ENCODE data around the gene CSTPP1.
"Not testable (repeated sequence)": the region's sequence is repeated elsewhere in the genome, so short reads cannot be mapped to it uniquely, and the experiment has no call there.

CSTPP1 gene

DNA sequence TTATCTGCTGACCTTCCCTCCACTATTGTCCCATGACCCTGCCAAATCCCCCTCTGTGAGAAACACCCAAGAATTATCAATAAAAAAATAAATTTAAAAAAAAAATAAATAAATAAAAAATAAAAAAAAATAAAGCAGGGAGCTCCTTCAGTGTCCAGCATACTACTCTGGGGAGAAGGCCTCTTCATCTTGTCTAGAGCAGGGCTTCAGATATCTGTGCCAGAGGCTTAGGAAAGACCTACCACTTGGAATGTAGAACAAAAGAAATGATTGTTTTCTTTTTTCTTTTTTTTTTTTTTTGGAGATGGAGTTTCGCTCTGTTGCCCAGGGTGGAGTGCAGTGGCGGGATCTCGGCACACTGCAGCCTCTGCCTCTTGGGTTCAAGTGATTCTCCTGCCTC is 161.7 kb downstream of the CSTPP1 start:
- not testable (repeated sequence) for DNase-seq (ENCODE audit: low read depth, low spot score)

DNA sequence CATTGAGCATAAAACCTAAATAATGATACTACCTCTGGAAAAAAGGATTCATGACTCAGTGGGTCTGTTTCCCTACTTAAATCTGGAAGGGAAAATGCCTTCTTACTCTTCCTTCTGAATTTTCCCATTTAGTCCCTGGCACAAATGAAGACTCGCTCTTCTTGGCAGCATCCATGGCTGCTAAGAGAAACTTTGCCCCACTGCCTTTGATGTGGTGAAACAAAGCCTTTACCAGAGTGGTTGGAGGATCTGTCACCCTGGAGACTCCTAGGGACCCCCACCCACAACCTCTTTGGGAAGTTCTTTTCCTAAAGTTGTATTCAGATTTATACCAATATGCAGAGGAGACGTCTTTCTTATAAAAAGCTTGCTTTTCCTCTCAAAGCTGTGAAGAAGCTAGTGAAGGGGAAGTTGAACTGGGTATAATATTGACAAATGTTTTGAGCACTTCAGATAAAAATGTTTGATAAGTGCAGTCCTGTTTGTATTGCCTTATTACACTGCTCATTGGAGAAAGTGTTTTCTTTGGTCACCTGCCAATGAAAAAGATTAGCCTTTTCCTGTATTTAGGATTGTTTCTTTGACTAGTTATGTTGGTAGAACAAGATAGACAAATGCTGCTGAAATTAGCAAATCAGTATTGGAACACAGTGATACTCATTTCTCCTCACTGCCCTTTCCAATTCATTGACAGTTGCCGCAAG is 162.8 kb downstream of the CSTPP1 start:
- DNase-seq (ENCODE audit: low read depth, low spot score) = no peak

DNA sequence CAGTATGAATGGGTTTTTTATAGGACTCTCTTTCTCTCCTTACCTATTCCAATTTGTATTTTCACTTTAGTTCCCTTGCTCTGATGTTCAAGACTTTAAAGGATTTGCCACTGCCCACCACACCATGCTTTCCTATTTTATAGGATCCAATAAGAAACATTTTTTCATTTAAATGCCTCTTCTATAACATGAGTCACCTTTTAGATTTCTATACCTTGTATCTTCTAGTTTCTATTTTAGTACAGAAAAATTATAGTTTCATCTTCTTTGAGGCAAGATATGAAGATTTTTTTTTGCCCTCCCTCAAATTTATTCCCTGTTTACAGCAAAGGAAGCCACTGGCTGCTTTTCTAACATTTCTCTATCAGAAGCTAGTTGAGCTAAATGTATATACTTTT is 163.4 kb downstream of the CSTPP1 start:
- DNase-seq (ENCODE audit: low read depth, low spot score) = no peak

DNA sequence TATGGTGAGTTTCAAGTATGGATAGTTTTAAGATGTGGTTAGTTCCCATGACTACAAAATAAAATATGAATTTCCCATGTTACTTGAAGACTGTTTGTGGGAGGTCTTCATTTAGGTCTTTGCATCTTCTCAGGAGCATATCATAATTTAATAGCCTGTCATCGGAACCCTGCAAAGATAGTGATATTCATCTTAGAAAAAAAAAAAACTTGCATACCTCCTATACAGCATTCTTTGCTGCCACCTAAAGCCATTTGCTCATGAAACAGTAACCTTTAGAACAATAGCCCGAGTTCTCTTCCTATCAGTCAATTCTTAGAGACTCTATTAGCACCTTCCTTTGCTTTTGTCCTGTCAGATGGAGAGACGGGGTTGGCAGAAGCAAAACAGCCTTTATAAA is 164.8 kb downstream of the CSTPP1 start:
- no peak for DNase-seq (ENCODE audit: low read depth, low spot score)

DNA sequence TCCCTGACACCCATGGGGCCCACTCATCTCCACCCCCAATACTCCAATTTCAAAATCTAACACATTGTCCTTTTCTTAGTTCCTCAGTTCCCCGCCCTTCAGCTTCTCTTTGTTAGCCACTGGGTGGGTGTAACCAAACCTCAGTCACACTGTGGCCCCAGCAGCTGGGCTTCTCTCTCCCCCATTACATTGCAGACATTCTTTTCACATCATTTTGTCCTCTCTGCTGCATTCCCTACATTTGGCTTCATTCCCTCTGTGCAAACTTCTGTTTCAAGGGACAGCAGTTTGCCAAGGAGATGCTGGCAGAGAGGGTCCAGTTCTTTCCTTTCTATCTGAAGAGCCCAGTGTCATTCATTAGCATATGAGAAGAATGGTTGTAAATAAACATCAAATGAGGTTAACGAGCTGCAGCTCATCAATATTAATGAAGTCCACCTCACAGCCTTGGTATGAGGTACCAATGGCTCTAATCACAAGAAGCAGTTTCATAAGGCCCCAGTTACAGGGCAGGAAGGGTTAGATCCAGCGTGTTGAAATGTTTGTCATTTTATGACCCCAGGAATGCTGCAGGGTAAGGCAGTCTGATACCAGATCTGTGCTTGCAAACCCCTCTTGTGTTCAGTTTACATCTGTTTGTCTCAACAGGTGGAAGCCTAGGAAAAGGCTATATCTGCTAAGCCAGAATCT is 167.8 kb downstream of the CSTPP1 start:
- DNase-seq (ENCODE audit: low read depth, low spot score) = no peak

DNA sequence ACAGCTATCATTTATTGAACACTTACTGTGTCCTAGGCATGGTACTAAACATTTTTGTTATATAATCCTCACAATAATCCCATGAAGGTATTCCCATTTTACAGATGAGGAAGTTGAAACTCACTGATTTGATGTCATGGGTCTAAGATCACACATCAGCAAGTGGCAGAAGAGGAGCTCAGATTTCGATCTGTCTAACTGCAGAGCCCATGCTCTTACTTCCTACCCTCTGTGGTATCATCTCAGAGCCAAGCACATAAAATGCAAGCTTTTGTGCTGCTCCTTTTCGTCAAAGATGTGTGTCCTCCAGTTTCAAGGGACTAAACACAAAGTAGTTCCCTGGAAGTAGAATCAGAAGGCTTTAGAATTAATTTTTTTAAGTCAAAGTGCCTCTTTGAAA is 169.0 kb downstream of the CSTPP1 start:
- DNase-seq (ENCODE audit: low read depth, low spot score) = no peak

DNA sequence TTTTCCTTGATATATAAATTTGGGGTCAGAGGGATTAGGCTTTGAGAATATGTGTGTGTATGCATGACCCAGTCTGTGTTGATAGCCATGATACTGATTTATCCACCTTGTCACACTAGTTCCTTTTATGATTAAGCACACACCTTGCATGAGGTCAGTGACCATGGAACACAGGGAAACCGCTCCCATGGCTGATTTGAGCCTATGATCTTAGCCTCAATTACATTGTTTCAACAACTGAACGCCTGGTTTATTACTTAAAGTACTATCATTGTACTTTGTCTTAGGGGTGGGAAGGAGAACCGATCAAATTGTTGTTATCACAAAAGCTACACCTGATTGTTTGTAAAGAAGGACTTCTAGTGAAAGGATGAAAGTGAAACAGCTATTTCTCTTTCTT is 169.4 kb downstream of the CSTPP1 start:
- no peak for DNase-seq (ENCODE audit: low read depth, low spot score)

DNA sequence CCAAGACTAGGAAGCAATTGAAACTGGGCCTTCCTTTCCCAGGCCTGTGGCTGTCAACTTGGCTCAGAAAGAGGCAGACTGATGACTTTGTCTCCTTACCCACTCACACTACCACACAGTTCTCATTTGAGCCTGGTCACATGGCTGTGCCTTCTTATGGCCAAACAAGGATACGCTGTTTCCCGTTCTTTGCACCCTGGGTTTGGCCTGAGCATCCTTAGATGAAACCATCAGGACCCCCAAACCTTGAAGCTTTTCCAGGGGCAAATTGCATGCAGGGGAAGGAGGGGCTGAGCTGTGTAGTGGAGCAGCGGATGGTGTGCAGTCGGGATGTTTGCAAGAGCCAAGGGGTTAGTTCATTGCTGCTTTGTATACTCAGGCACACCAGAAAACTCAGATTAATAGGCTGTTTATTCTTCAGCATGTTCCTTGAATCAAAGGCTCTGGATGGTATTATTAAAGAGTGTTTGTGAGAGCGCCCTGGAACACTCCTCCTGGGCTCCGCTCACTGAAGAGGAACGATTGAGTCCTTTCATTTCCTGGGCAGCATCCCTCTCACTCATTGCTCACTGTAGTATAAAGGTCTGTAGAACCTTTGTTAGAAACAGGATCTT is 170.3 kb downstream of the CSTPP1 start:
- no peak for DNase-seq (ENCODE audit: low read depth, low spot score)

DNA sequence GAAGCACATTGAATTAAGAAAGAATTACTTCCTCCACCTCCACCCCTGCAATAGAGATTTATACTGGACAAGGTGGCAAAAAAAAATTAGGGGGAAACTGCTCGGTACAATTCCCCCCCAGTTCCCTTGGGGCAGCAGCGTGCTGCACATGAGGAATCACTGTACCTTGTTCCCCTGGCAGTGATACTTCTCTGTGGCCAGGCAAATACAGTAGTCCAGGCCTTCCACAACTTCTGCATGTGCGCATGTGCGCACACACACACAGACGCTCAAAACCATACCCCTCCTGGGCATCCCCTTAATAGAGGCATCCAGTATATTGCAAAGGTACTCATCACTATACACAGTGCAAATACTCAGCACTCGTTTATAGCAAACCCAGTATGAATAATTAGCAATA is 171.2 kb downstream of the CSTPP1 start:
- no peak for DNase-seq (ENCODE audit: low read depth, low spot score)

DNA sequence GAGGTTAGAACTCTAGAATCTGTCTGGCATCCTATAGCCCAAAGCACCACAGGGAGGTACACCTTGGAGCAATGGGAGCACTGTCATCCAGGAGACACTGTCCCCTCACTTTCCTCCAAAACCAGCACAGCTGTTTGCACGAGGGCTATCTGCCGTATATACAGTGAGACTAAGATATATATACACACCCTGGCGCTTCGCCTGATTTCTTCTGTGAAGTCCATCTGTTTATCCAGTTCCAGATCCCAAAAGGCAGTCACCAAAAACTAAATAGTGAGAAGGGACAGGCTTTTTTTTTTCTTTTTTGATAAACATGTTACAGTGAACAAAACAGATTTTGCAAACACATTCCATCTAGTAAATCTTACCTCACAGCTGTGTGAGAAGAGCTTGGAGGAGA is 171.7 kb downstream of the CSTPP1 start:
- no peak for DNase-seq (ENCODE audit: low read depth, low spot score)

DNA sequence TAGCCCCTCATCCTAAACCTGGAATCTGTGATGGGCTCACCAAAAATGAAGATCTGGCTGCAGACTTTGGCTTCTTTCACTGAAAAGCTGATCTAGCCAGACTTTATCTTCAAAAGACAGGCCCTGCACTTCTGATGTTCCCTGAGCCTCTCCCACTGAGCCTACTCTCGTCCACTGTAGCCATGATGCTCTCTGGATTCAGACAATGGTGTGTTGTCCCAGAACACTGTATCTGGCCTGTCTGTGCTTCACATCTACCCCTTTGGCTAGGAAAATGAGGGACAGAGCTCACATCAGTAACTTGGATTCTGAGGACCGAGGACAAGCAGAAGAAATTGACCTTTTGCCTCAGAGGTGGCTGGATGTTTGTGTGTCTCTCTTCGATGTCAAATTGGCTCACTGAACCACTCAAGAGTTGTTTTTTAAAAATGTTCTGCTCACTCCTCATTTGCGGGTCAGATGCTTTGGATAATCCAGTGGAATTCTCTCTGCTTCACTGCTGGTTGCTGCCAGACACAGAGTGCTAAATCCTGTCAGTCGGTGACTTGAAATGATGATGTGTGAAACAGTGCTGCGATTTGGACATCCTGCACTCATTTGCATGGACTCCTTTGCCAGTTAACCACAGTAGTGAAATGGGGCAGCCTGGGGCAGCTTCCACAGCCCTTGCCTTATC is 172.6 kb downstream of the CSTPP1 start:
- DNase-seq (ENCODE audit: low read depth, low spot score) = no peak

DNA sequence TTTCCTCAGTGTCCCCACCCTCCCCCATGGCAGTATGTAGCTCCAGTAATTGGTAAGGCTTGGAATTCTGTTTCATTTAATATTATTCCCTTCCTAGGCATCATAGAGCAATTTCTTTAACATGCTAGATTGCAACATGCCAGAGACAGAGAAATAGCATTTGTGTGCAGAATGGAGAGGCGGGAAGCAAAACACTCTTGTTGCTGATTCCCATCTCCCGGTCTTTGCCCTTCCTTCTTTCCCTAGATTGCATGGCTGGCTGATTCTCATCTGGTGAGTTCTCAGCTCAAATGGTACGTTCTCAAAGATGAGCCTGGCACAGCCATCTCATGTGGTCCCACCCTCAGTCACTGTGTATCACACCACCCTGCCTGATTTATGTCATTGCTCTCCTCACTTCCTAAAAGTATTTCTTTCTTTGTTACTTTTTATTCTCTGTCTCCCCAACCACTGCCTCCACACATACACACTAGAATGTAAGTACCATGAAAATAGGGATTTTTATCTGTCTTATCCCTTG is 173.2 kb downstream of the CSTPP1 start:
- no peak for DNase-seq (ENCODE audit: low read depth, low spot score)

DNA sequence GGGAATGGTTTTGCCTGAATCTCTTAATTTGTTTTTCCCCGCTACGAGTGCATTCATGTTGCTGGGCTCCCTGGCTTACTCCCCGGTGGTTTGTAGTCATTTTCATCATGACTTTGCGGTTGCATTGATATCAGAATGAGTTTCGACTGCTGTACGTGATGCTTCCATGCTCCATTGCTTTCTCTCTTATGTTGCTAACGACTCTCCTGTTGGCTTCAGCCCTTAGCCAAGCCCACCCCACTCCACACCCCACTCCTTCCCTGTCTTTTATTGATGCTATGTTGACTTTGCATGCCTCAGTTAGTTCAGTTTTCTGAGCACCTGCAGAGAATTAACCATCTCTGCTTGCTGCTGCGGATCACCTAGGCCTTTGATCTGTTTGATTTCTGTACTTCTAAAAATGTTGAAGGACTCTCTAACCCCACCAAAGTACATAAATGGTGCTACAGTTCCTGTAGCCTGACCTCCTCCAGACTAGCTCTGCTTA is 174.8 kb downstream of the CSTPP1 start:
- DNase-seq (ENCODE audit: low read depth, low spot score) = no peak

DNA sequence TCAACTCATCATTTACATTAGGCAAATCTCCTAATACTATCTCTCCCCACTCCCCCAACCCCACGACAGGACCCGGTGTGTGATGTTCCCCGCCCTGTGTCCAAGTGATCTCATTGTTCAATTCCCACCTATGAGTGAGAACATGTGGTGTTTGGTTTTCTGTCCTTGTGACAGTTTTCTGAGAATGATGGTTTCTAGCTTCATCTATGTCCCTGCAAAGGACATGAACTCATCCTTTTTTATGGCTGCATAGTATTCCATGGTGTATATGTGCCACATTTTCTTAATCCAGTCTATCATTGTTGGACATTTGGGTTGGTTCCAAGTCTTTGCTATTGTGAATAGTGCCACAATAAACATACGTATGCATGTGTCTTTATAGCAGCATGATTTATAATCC is 176.4 kb downstream of the CSTPP1 start:
- DNase-seq (ENCODE audit: low read depth, low spot score) = not testable (repeated sequence)

DNA sequence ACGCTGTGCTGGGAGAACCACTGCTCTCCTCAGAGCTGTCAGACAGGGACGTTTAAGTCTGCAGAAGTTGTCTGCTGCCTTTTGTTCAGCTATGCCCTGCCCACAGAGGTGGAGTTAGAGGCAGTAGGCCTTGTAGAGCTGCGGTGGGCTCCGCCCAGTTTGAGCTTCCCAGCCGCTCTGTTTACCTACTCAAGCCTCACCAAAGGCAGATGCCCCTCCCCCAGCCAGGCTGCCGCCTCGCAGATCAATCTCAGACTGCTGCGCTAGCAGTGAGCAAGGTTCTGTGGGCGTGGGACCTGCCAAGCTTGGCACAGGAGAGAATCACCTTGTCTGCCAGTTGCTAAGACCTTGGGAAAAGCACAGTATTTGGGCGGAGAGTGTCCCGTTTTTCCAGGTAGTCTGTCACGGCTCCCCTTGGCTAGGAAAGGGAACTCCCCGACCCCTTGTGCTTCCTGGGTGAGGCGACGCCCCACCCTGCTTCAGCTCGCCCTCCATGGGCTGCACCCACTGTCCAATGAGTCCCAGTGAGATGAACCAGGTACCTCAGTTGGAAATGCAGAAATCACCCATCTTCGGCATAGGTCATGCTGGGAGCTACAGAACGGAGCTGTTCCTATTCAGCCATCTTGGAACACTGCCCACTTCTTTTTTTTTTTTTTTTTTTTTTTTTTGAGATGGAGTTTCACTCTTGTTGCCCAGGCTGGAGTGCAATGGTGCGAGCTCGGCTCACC is 182.6 kb downstream of the CSTPP1 start:
- not testable (repeated sequence) for DNase-seq (ENCODE audit: low read depth, low spot score)

DNA sequence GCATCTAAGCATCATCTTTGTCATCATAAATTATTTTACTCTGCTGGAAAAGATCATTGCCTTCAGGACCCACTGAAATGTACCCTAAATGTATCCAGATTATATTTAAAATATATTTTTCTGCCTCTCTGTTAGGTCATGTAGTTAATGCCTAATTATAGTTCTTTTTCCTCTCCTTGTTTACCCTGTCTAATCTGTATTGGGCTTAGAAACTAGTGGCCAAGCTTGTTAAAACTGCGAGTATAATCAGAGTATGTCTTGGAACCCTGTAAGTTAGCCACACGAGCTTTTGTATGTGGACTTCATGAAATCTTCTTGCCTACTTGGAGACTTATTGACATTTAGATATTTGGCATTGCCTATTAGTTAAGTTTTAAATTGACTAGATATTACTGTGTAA is 184.5 kb downstream of the CSTPP1 start:
- DNase-seq (ENCODE audit: low read depth, low spot score) = no peak

DNA sequence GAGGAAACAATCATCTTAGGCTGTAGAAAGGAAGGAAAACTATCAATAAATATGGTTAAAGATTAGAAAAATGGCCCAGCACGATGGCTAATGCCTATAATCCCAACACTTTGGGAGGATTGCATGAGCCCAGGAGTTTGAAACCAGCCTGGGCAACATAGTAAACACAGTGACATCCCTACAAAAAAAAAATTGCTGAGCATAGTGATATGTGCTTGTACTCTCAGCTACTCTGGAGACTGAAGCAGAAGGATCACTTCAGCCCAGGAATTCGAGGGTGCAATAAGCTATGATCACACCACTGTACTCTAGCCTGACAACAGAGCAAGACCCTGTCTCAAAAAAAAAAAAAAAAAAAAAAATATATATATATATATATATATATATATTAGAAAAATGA is 185.2 kb downstream of the CSTPP1 start:
- no peak for DNase-seq (ENCODE audit: low read depth, low spot score)

DNA sequence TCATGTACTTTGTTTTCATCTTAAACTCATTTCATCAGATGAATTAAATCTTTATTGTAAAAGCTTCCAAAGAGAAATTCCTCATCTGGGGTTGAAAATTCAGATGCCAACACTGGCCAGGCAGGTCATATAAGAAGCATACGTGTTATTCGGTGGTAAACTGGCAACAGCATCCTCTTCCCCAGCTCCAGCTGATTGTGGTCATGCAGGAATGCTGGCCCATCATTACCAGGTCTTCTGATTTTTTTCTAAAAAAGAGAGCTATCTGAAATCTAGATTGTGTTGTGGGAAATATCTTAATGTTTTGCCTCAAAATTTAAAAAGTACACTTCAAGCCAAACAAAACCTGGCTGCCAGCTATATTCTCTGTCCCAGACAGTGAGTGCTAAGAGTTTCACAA is 186.5 kb downstream of the CSTPP1 start:
- no peak for DNase-seq (ENCODE audit: low read depth, low spot score)

DNA sequence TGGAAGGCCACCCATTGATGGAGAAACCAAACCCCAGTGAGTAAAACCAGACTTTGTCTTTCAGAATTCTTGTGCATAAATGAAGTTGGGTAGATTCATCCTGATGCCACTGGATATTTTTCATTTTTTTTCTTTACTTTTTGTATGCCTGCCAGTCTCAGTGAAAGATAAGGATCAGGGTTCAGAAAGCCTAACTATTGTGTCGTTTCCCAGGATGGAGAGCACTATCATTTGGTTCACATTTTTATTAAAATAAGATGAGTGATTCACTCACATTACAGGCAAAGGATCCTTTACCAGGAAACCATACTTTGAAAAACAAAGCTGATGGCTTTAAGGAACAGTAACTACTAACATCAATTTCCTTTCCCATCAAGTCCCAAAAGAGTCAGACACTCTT is 188.1 kb downstream of the CSTPP1 start:
- no peak for DNase-seq (ENCODE audit: low read depth, low spot score)

DNA sequence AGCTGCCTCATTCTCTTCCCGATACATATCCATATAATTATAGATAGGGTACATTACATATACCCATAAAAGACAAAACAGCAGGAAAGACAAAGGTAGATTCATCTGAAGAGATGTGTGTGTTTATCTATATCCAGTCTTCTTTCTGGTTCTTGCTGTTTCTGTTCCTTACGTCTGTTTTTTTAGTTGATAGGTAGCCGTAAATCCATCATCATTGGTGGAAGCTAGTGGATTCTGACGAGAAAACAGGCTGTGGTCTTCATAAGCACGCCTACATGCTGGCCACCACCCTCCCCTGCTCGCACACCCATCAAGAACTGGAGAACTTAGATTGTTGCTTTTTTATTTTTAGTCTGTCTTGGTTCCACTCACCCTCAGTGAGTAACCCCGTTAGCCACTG is 188.5 kb downstream of the CSTPP1 start:
- no peak for DNase-seq (ENCODE audit: low read depth, low spot score)

DNA sequence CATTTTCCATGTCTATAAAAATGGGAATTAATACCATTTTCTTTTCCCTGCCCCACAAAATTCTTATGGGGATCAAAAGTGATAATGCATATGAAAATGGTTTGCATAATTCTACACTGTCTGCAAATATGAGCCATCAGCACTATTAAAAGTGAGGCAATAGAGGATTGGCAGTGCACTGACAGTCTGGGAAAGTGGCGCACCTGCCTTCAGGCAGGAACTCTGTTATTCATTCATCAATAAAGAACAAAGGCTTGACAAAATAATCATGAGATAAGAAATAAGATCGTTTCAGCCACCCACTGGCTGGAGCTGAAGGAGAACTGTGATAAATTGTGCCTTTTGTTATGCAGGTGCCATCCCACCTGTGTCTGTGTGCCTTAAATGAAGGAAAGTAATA is 190.7 kb downstream of the CSTPP1 start:
- DNase-seq (ENCODE audit: low read depth, low spot score) = no peak

DNA sequence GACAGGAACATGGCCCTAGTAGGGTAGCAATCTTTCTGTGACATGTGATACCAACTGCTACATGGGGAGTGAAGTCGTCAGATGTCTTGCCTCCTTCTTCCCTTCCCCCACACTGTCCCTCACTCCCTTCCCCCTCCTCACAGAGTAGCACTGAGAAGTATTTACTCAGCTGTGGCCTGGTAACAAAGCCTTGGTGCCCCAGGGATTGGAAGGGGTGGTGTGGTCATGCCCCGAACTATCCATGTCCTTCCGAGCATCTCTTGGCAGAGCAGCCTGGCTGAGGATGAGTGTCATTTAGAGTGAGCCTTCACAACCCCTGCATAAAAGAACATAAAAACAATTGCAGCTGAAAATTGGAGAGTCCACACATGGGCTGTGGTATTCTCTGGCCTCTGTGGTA is 194.0 kb downstream of the CSTPP1 start:
- no peak for DNase-seq (ENCODE audit: low read depth, low spot score)

All from activated naive CD8-positive, alpha-beta T cell treated with anti-CD3 and anti-CD28 coated beads, Interleukin-2, amount 50 U/mL, for 16 hours (primary cell).